Body of pancreas (tissue), 4 donors: ENCODE measurements around the gene HMX1.

Experiments
- CTCF ChIP-seq, 7 experiments: fragments of 450-650 bp in 4 of 7; fragments of 200-600 bp in 3 of 7; sonication (generic) in 3 of 7; IDR thresholded peaks; one replicate each; pipeline ENCODE4 v1.5.1; 2016 to 2019; ENCODE audit warnings: antibody characterized with exemption in 7 of 7
- POLR2A ChIP-seq, 3 donors: fragments of 450-650 bp; IDR thresholded peaks; one replicate each; pipeline ENCODE4 v1.6.1; 2016; ENCODE audit warnings: antibody characterized with exemption in 3 of 3, mild to moderate bottlenecking in 2 of 3

GRCh38 chr4:8894424-8894816, 22.8 kb upstream of the HMX1 start:
- no peak for TF ChIP-seq CTCF (IDR thresholded peaks at IDR 0.05)
- TF ChIP-seq POLR2A (IDR thresholded peaks at IDR 0.05): no peak
